ENCODE results near the gene EXO5. TPM values are rescaled to one million over a fixed set of nuclear protein-coding genes. Genes with fewer than 3 reads are reported as not detected.

The EXO5 gene
- total and polyA plus RNA-seq, 2 of the 8 experiments (the other 6 are each of a cell fraction or from before 2014, with no cell fraction given): 4.4 to 8.5 TPM

GRCh38 chr1:40539338-40539737 lies 30.8 kb downstream of the EXO5 start:
- Histone ChIP-seq H2BK120ac (replicated peaks; ENCODE audit: low read depth, low read length) (no peak overlapping the region), H3K18ac (ENCODE audit: extremely low read depth, low read length) (no peak overlapping the region), H3K4me1 (replicated peaks in 1 of 4; ENCODE audit: control insufficient read depth in 3 of 4, insufficient read depth in 4 of 4, low read length in 3 of 4) (no peaks in the 10 kb centered on the region), H4K91ac (replicated peaks; ENCODE audit: insufficient read length, low read length) (no peak overlapping the region), H4K8ac (ENCODE audit: extremely low read depth, insufficient read depth, low read length) (no peak overlapping the region), H3K9me3 (ENCODE audit: insufficient read depth in 2 of 2, low read depth in 1 of 2, low read length in 1 of 2) (peaks cover 0 to 4% of the 10 kb centered on the region in 2 experiments; a peak in 1 of 4 replicates), H3K79me1 (ENCODE audit: low read depth, low read length) (no peaks in the 10 kb centered on the region), H2BK5ac (ENCODE audit: low read depth, low read length) (no peak overlapping the region), H3K79me2 (ENCODE audit: control insufficient read depth in 1 of 2, insufficient read depth in 2 of 2, low read length in 2 of 2) (no peaks in the 10 kb centered on the region), H2AFZ (ENCODE audit: low read length) (no peak overlapping the region), H3K9ac (replicated peaks in 1 of 4; ENCODE audit: extremely low read depth in 1 of 4, low read depth in 3 of 4, low read length in 3 of 4) (no peak overlapping the region), H2AK5ac (ENCODE audit: low read depth, low read length) (no peak overlapping the region), H3K36me3 (ENCODE audit: control insufficient read depth in 2 of 4, insufficient read depth in 4 of 4, low read length in 3 of 4) (peaks cover 0 to 14% (median 4%) of the 10 kb centered on the region in 4 experiments; a peak in 3 of 8 replicates), H3K4me3 (ENCODE audit: extremely low read depth in 1 of 4, insufficient read depth in 2 of 4, low read depth in 3 of 4, low read length in 4 of 4) (no peak overlapping the region), H4K20me1 (replicated peaks in 1 of 2; ENCODE audit: control insufficient read depth in 1 of 2, insufficient read depth in 2 of 2, low read length in 2 of 2) (no peaks in the 10 kb centered on the region), H3K27ac (ENCODE audit: low read depth, low read length) (no peak overlapping the region), H2BK12ac (ENCODE audit: low read depth, low read length) (no peak overlapping the region), H3K23me2 (ENCODE audit: low read depth, low read length) (no peaks in the 10 kb centered on the region), H3K4ac (replicated peaks; ENCODE audit: insufficient read length, low read depth, low read length) (no peak overlapping the region), H3K4me2 (ENCODE audit: insufficient read depth in 1 of 2, low read depth in 2 of 2, low read length in 2 of 2) (no peak overlapping the region), H3K23ac (ENCODE audit: insufficient read length) (no peak overlapping the region), H3K14ac (ENCODE audit: insufficient read length) (no peak overlapping the region), H3K56ac (replicated peaks; ENCODE audit: insufficient read length, low read depth, low read length) (no peak overlapping the region), H2BK20ac (ENCODE audit: low read length) (no peak overlapping the region), H3K27me3 (replicated peaks in 1 of 4; ENCODE audit: control insufficient read depth in 3 of 4, extremely low read depth in 1 of 4, insufficient read depth in 3 of 4, low read length in 3 of 4) (no peaks in the 10 kb centered on the region), H2BK15ac (ENCODE audit: low read length) (no peak overlapping the region), H4K5ac (ENCODE audit: insufficient read length, low read depth, low read length) (no peak overlapping the region)
- FAIRE-seq (no peak), DNase-seq (ENCODE audit: low read depth in 1 of 2, low spot score in 2 of 2) (no peak)
- 89% methylated on average over 7 of the region's 7 CpGs; no CpG with 5 or more reads in 1 of the 2 experiments for WGBS, 2 experiments (ENCODE audit: extremely low coverage in 1 of 2, insufficient coverage in 1 of 2, insufficient read length in 1 of 2, insufficient replicate concordance in 2 of 2, low coverage in 1 of 2, low lambda C conversion rate in 2 of 2, missing lambda C conversion rate in 1 of 2)
- CTCF ChIA-PET (ENCODE audit: partially characterized antibody): interaction anchor here (0.8 kb wide), 1 partner anchor 201 kb away, joined by 3 read pairs; no protein-coding TSS in a partner anchor
- POLR2A ChIA-PET (ENCODE audit: partially characterized antibody): no interaction called here
- no peak for TF ChIP-seq TAF1 (IDR thresholded peaks at IDR 0.05; ENCODE audit: low read depth, low read length)
- TF ChIP-seq KDM5A (IDR thresholded peaks at IDR 0.05; ENCODE audit: low read length): no peak
- TF ChIP-seq GABPA (IDR thresholded peaks at IDR 0.05; ENCODE audit: borderline replicate concordance, insufficient read depth, low read length): no peak
- no peak for TF ChIP-seq EP300 (IDR thresholded peaks at IDR 0.05; ENCODE audit: borderline replicate concordance in 1 of 2, low read depth in 2 of 2, low read length in 2 of 2)
- TF ChIP-seq SP4 (IDR thresholded peaks at IDR 0.05; ENCODE audit: low read length): no peak
- TF ChIP-seq EGR1 (IDR thresholded peaks at IDR 0.05; ENCODE audit: borderline replicate concordance, low read depth, low read length): no peak
- TF ChIP-seq, protein P1, sequence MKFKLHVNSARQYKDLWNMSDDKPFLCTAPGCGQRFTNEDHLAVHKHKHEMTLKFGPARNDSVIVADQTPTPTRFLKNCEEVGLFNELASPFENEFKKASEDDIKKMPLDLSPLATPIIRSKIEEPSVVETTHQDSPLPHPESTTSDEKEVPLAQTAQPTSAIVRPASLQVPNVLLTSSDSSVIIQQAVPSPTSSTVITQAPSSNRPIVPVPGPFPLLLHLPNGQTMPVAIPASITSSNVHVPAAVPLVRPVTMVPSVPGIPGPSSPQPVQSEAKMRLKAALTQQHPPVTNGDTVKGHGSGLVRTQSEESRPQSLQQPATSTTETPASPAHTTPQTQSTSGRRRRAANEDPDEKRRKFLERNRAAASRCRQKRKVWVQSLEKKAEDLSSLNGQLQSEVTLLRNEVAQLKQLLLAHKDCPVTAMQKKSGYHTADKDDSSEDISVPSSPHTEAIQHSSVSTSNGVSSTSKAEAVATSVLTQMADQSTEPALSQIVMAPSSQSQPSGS (IDR thresholded peaks at IDR 0.05; ENCODE audit: low read length): no peak
- TF ChIP-seq CEBPB (IDR thresholded peaks at IDR 0.05; ENCODE audit: low read depth, low read length): no peak
- no peak for TF ChIP-seq NRF1 (IDR thresholded peaks at IDR 0.05; ENCODE audit: low read depth, low read length)
- no peak for TF ChIP-seq TEAD4 (IDR thresholded peaks at IDR 0.05; ENCODE audit: low read depth, low read length)
- no peak for TF ChIP-seq RFX5 (IDR thresholded peaks at IDR 0.05; ENCODE audit: borderline replicate concordance, low read depth, low read length)
- TF ChIP-seq EZH2 (IDR thresholded peaks at IDR 0.05; ENCODE audit: low read depth, low read length, severe bottlenecking): no peak
- no peak for TF ChIP-seq CTBP2 (IDR thresholded peaks at IDR 0.05; ENCODE audit: borderline replicate concordance, insufficient read depth, insufficient read length, low read length)
